GM19239 (cell line): ENCODE data around the gene HES2.
"Not testable (repeated sequence)": the region's sequence is repeated elsewhere in the genome, so short reads cannot be mapped to it uniquely, and the experiment has no call there.

Source experiments
- DNase-seq: peaks from one replicate; pipeline ENCODE4 v3.0.0; 2011; ENCODE audit warnings: low spot score; ENCODE audit not compliant: insufficient read length
- FAIRE-seq: peaks from 2 replicates; lab custom pipeline; 2011; peaks lifted over from hg19 to GRCh38; lab: Jason Lieb, UNC

The HES2 gene

GRCh38 chr1:6454856-6455751 lies 35.4 kb upstream of the HES2 start:
- no peak for DNase-seq
- no peak for FAIRE-seq

- FAIRE-seq, DNase-seq: not testable (repeated sequence)
Measured at GRCh38 chr1:6453895-6454855, 34.5 kb upstream of the HES2 start.

DNA sequence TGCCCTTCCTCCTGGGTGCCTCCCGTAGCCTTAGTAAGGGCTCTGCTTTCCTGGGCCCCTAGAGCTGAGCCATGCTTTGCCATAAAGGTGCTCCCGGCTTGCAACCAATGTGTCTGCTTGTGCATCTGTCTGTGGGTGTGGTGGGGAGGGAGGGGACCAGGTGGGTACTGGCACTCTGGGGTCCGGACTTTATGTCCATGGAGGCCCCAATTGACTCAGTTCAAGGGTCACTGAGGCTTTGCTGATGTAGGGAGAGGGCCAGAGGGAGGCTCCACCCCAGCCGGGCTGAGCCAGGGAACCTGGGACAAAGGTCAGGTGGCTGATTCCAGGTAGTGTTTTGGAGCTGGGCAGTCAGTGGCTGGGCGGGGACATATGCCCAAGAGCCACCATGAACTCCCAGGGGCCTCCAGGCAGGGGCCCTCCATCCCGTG lies 31.2 kb upstream of the HES2 start:
- DNase-seq (no peak), FAIRE-seq (no peak)

GRCh38 chr1:6450486-6450885 lies 30.8 kb upstream of the HES2 start:
- not testable (repeated sequence) for FAIRE-seq

DNA sequence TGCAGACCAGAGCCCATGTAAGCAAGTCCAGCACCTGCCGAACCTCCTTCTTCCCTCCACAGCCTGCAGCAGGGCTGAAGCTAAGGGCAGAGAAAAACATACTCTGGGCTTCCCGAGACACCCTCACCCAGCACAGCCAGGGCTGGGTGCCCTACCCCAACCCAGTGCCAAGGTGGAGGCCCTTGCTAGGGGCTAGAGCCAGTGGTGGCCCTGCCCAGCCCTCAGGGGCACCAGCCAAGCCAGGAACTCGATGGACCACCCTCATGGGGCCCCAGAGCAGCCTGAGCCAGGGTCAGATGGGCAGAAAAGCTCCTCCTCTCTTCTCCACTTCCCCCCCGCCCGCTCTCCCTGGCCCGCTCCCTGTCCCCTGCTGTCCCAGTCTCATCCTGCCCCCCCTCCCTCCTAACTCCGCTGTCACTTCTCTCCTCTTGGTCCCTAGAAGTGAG lies 30.3 kb upstream of the HES2 start:
- no peak for DNase-seq
- FAIRE-seq, result no peak

More at GRCh38 chr1:6450486-6450885, 30.8 kb upstream of the HES2 start:
- DNase-seq, result not testable (repeated sequence)

DNA sequence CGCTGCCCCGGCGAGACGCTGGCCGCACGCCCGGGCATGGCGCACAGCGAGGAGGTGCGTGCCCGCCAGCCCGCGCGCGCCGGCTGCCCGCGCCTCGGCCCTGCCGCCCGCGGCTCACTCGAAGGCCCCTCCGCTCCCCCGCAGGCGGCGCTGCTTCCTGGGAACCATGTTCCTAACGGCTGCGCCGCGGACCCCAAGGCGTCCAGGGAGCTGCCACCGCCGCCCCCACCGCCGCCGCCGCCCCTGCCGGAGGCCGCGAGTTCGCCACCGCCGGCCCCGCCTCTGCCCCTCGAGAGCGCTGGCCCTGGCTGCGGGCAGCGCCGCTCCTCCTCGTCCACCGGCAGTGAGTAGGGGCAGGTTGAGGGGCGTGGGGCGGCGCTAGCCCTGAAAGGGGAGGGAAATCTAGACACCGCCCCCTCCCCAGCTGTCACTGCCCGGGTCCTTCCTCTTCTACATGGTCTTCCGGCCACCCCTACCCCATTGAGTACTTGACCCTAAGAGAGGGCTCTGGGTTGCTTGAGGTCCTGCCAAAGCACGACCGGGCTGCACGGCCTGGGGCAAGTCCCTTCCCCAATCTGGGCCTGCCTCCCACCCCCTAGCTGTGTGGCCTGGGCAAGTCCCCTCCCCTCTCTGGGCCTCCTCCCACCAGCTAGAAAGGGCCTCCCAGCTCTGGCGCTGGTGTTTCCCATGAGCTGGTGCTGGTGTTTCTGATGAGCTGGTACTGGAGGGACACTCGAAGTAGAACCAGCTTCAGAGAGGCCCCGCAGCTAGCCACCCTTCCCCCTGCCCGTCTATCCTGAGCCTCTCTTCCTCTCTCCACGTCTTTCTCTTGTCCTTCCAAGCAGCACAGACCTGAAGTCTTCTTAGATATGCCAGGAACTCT lies 29.3 kb upstream of the HES2 start:
- FAIRE-seq (no peak), DNase-seq (no peak)

- FAIRE-seq (no peak), DNase-seq (no peak)
Measured at GRCh38 chr1:6447818-6448748, 28.4 kb upstream of the HES2 start.

DNA sequence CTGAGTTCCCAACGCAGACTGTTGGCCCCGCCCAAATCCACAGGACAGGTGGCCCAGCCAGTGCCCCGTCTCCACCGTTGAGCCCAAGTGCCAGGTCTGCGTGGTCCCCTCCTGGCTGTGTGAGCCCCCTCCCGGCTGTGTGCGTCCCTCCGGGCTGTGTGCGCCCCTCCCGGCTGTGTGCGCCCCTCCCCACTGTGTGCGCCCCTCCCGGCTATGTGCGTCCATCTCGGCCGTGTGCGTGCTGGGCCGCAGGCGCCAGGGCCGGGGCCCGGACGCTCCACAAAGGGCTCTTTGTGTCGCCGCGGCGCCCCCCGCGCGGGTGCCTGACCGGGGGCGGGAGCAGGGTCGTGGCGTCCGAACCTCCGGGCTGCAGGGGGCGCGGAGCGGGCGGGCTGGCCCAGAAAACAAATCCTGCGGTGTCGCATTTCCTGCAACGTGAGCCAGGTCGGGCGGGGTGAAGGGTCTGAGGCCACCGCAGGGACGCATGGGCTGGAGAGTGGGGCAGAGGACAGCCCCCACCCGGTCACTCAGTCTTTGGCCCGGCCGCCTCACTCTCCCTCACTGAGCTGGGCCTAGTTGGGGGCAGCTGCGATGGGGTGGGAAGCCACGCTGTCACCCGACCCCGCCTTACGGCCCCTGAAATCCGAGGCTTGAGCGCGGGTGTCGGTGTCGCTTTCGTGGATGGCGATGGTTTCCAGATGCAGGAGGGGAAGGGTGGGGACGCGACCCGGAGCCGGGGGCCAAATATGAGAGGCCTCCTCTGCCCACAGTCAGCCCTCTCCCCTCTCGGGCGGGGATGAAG lies 27.5 kb upstream of the HES2 start:
- FAIRE-seq, result no peak
- no peak for DNase-seq

DNA sequence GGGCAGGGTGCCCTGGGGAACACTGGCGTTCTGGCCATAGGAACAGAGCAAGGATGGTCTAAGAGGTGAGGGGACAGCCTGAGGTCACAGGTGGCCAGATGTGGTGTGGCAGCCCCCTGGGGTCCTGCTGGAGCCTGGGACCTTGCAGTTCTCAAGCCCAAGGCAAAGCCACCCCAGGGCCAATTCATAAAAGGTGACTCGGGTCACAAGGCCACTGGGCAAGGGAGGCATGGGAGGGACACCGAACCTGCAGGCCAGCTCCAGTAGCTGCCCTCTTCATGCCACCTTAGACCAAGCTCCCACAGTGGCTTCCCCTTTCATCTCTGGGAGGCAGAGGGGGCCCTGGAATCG lies 26.9 kb upstream of the HES2 start:
- no peak for DNase-seq
- FAIRE-seq, result no peak

DNA sequence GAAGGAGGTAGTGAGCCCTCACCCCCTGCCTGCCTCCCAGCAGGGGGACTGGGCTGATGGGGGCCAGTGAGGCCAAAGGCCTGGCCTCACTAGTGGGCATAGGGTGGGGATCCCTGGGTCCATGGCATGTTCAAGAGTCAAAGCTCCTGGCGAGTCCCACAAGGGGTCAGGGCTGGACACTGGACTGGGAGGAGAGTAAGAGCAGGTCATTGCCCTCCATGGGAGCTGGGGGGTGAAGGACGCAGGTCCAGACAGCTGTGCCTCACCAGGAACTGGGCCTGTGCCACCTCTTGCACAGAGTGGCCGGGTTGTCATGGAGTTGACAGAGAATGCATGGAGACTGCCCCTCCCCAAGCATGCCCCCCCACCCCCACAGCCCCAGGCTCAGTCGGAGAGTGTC lies 26.2 kb upstream of the HES2 start:
- not testable (repeated sequence) for FAIRE-seq, DNase-seq

DNA sequence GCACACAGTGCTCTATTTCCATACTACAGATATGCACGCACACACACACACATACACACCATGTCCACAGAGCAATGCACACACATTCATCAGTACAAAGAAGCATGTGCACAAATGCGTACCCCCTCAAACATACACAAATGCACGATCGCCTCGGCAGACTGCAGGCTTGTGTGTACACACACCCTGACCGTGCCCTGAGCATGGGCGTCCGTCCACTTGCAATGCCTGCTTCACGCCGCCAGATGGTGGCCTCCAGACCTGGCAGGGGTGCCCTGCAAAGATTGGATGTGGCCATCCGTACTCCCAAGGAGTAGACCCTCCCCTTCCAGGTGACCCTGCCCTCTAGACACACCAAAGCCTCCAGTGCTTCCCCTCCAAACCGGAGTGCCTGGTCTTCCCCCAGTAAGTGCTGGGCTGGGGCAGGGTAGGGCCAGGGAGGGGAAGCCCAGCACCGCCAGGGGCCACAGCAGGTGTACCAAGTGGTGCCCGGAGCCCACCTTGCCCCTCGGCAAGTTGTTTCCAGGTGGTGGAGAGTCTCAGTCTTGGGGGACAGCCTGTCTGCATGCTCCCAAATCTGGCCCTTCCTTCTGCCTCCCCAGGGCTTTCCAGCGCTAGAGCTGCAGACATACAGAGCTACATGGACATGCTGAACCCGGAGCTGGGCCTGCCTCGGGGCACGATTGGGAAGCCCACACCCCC lies 25.5 kb upstream of the HES2 start:
- DNase-seq (no peak), FAIRE-seq (no peak)

GRCh38 chr1:6444377-6444776 lies 24.7 kb upstream of the HES2 start:
- DNase-seq (no peak), FAIRE-seq (no peak)

GRCh38 chr1:6443339-6444115 lies 23.8 kb upstream of the HES2 start:
- DNase-seq (no peak), FAIRE-seq (no peak)

GRCh38 chr1:6441586-6441985 lies 21.9 kb upstream of the HES2 start:
- no peak for DNase-seq
- no peak for FAIRE-seq

- DNase-seq (no peak), FAIRE-seq (no peak)
Measured at GRCh38 chr1:6440198-6441126, 20.7 kb upstream of the HES2 start.
